ENCODE results near the gene GABRP.
"Not testable (repeated sequence)": the region's sequence is repeated elsewhere in the genome, so short reads cannot be mapped to it uniquely, and the experiment has no call there.

Gene GABRP

GRCh38 chr5:170821257-170821800, 37.8 kb downstream of the GABRP start:
- POLR2A ChIA-PET (ENCODE audit: low non-redundant PET): interaction anchor here (0.7 kb wide), 1 partner anchor 124 kb away, joined by 3 read pairs; no protein-coding TSS in a partner anchor
- no peak for TF ChIP-seq CTCF (conservative IDR thresholded peaks at IDR 0.05; ENCODE audit: low read depth)
- no peak for DNase-seq (ENCODE audit: low spot score)
- CTCF ChIA-PET: no interaction called here
- H3K27ac ChIP-seq: no peak overlapping the region

GRCh38 chr5:170826117-170826516, 42.6 kb downstream of the GABRP start:
- ChIA-PET POLR2A (ENCODE audit: low non-redundant PET) (no interaction called here), CTCF (no interaction called here)
- H3K27ac ChIP-seq: no peak overlapping the region
- DNase-seq (ENCODE audit: low spot score): no peak
- TF ChIP-seq CTCF (conservative IDR thresholded peaks at IDR 0.05; ENCODE audit: low read depth): no peak

- no peak for TF ChIP-seq CTCF (conservative IDR thresholded peaks at IDR 0.05; ENCODE audit: low read depth)
- POLR2A ChIA-PET (ENCODE audit: low non-redundant PET): no interaction called here
- no peak overlapping the region for H3K27ac ChIP-seq
- DNase-seq (ENCODE audit: low spot score): no peak
- CTCF ChIA-PET: interaction anchor here (0.7 to 1.1 kb wide), 2 partner anchors 41 to 697 kb away, joined by 3 to 7 read pairs; no protein-coding TSS in a partner anchor
Observed at GRCh38 chr5:170832241-170832640, 48.7 kb downstream of the GABRP start.

- DNase-seq (ENCODE audit: low spot score); CTCF ChIA-PET; H3K27ac ChIP-seq; POLR2A ChIA-PET (ENCODE audit: low non-redundant PET): not testable (repeated sequence)
Observed at GRCh38 chr5:170833981-170834380, 50.5 kb downstream of the GABRP start.

- H3K27ac ChIP-seq: no peak overlapping the region
- POLR2A ChIA-PET (ENCODE audit: low non-redundant PET): no interaction called here
- no peak for DNase-seq (ENCODE audit: low spot score)
- CTCF ChIA-PET: no interaction called here
- TF ChIP-seq CTCF (conservative IDR thresholded peaks at IDR 0.05; ENCODE audit: low read depth): no peak
Observed at GRCh38 chr5:170836226-170836625, 52.7 kb downstream of the GABRP start.

GRCh38 chr5:170843870-170844269, 60.3 kb downstream of the GABRP start:
- DNase-seq (ENCODE audit: low spot score): no peak
- ChIA-PET POLR2A (ENCODE audit: low non-redundant PET) (no interaction called here), CTCF (interaction anchor here (0.6 kb wide), 1 partner anchor 299 kb away, joined by 3 read pairs; no protein-coding TSS in a partner anchor)
- TF ChIP-seq CTCF (conservative IDR thresholded peaks at IDR 0.05; ENCODE audit: low read depth): no peak
- no peak overlapping the region for H3K27ac ChIP-seq

GRCh38 chr5:170844651-170845050, 61.1 kb downstream of the GABRP start:
- no peak for TF ChIP-seq CTCF (conservative IDR thresholded peaks at IDR 0.05; ENCODE audit: low read depth)
- no peak for DNase-seq (ENCODE audit: low spot score)
- ChIA-PET POLR2A (ENCODE audit: low non-redundant PET) (no interaction called here), CTCF (interaction anchor here (0.6 kb wide), 1 partner anchor 298 kb away, joined by 3 read pairs; no protein-coding TSS in a partner anchor)
- no peak overlapping the region for H3K27ac ChIP-seq
